HEK293 (cell line): Measurements from ENCODE around the gene CDH22.

Source experiments
- CTCF ChIP-seq: fragments of 450-650 bp; formaldehyde crosslinking; IDR thresholded peaks from 2 replicates; pipeline ENCODE4 v1.5.1; 2016; ENCODE audit warnings: missing biosample characterization, missing genetic modification characterization
- GFI1B ChIP-seq: fragments of 450-650 bp; formaldehyde crosslinking; IDR thresholded peaks from 2 replicates; pipeline ENCODE4 v1.5.1; 2016; ENCODE audit warnings: missing biosample characterization, missing genetic modification characterization
- GLI2 ChIP-seq: fragments of 450-650 bp; formaldehyde crosslinking; IDR thresholded peaks from 2 replicates; pipeline ENCODE4; 2017; ENCODE audit warnings: missing biosample characterization, missing genetic modification characterization, low read depth, borderline replicate concordance
- KLF9 ChIP-seq: fragments of 450-650 bp; formaldehyde crosslinking; IDR thresholded peaks from 2 replicates; pipeline ENCODE4 v1.5.1; 2016; ENCODE audit warnings: missing biosample characterization, missing genetic modification characterization, low read depth
- MEIS1 ChIP-seq: sonication (generic); formaldehyde crosslinking; IDR thresholded peaks from 2 replicates; pipeline ENCODE4 v1.8.1; 2022; ENCODE audit warnings: missing genetic modification reagents, mild to moderate bottlenecking, borderline replicate concordance
- PATZ1 ChIP-seq: fragments of 450-650 bp; formaldehyde crosslinking; IDR thresholded peaks from 2 replicates; pipeline ENCODE4 v1.5.1; 2016; ENCODE audit warnings: missing biosample characterization, missing genetic modification characterization
- ZBTB20 ChIP-seq: fragments of 450-650 bp; formaldehyde crosslinking; IDR thresholded peaks from 2 replicates; pipeline ENCODE4 v1.5.1; 2016; ENCODE audit warnings: missing biosample characterization, missing genetic modification characterization
- ZBTB7A ChIP-seq: fragments of 450-650 bp; formaldehyde crosslinking; IDR thresholded peaks from 2 replicates; pipeline ENCODE4 v1.5.1; 2016; ENCODE audit warnings: low read depth, missing biosample characterization, missing genetic modification characterization
- ZNF112 ChIP-seq: fragments of 450-650 bp; formaldehyde crosslinking; IDR thresholded peaks from 2 replicates; pipeline ENCODE4 v1.5.0; 2017; ENCODE audit warnings: missing biosample characterization, missing genetic modification characterization
- ZNF157 ChIP-seq: fragments of 450-650 bp; formaldehyde crosslinking; IDR thresholded peaks from 2 replicates; pipeline ENCODE4 v1.5.1; 2016; ENCODE audit warnings: missing biosample characterization, missing genetic modification characterization
- ZNF169 ChIP-seq: fragments of 450-650 bp; formaldehyde crosslinking; IDR thresholded peaks from 2 replicates; pipeline ENCODE4 v1.5.1; 2016; ENCODE audit warnings: missing biosample characterization, missing genetic modification characterization
- ZNF248 ChIP-seq: fragments of 450-650 bp; formaldehyde crosslinking; IDR thresholded peaks from 2 replicates; pipeline ENCODE4 v1.5.1; 2017; ENCODE audit warnings: missing biosample characterization, missing genetic modification characterization
- ZNF354C ChIP-seq: fragments of 450-650 bp; formaldehyde crosslinking; IDR thresholded peaks from 2 replicates; pipeline ENCODE4 v1.5.1; 2016; ENCODE audit warnings: missing biosample characterization, missing genetic modification characterization, low read depth, borderline replicate concordance
- ZNF362 ChIP-seq: fragments of 450-650 bp; formaldehyde crosslinking; IDR thresholded peaks from 2 replicates; pipeline ENCODE4 v1.5.1; 2016; ENCODE audit warnings: missing biosample characterization, missing genetic modification characterization
- ZNF473 ChIP-seq: fragments of 450-650 bp; formaldehyde crosslinking; IDR thresholded peaks from 2 replicates; pipeline ENCODE4 v1.5.1; 2017; ENCODE audit warnings: missing biosample characterization, missing genetic modification characterization
- ZNF48 ChIP-seq: fragments of 450-650 bp; formaldehyde crosslinking; IDR thresholded peaks from 2 replicates; pipeline ENCODE4 v1.5.1; 2016; ENCODE audit warnings: missing biosample characterization, missing genetic modification characterization
- ZNF518A ChIP-seq: fragments of 450-650 bp; formaldehyde crosslinking; conservative IDR thresholded peaks from 2 replicates; pipeline ENCODE4 v1.5.1; 2016; ENCODE audit warnings: low read depth, missing biosample characterization, missing genetic modification characterization
- ZNF555 ChIP-seq: fragments of 450-650 bp; formaldehyde crosslinking; conservative IDR thresholded peaks from 2 replicates; pipeline ENCODE4 v1.5.1; 2017; ENCODE audit warnings: missing biosample characterization, mild to moderate bottlenecking, missing genetic modification characterization, inconsistent platforms
- ZNF558 ChIP-seq: fragments of 450-650 bp; formaldehyde crosslinking; IDR thresholded peaks from 2 replicates; pipeline ENCODE4 v1.5.1; 2016; ENCODE audit warnings: missing biosample characterization, missing genetic modification characterization
- ZNF645 ChIP-seq: fragments of 450-650 bp; formaldehyde crosslinking; IDR thresholded peaks from 2 replicates; pipeline ENCODE4; 2016; ENCODE audit warnings: missing biosample characterization, missing genetic modification characterization
- ZNF701 ChIP-seq: fragments of 450-650 bp; formaldehyde crosslinking; IDR thresholded peaks from 2 replicates; pipeline ENCODE4 v1.5.1; 2016; ENCODE audit warnings: missing biosample characterization, missing genetic modification characterization
- ZNF768 ChIP-seq: fragments of 450-650 bp; formaldehyde crosslinking; IDR thresholded peaks from 2 replicates; pipeline ENCODE4 v1.5.1; 2018; ENCODE audit warnings: missing biosample characterization, mild to moderate bottlenecking, missing genetic modification characterization
- ZSCAN18 ChIP-seq: fragments of 450-650 bp; formaldehyde crosslinking; IDR thresholded peaks from 2 replicates; pipeline ENCODE4 v1.5.1; 2016; ENCODE audit warnings: missing biosample characterization, missing genetic modification characterization
- ZSCAN4 ChIP-seq: fragments of 450-650 bp; formaldehyde crosslinking; IDR thresholded peaks from 2 replicates; pipeline ENCODE4 v1.5.1; 2017; ENCODE audit warnings: missing biosample characterization, missing genetic modification characterization
- ZXDB ChIP-seq: fragments of 450-650 bp; formaldehyde crosslinking; IDR thresholded peaks from 2 replicates; pipeline ENCODE4 v1.5.1; 2016; ENCODE audit warnings: missing biosample characterization, missing genetic modification characterization

Gene CDH22

GRCh38 chr20:46312075-46312944, 4.0 kb upstream of the CDH22 start (continued):
- TF ChIP-seq MEIS1 (CRISPR knock-in tag) (no peak), CTCF (tag by site-specific recombination) (peak; percentile 87), ZNF768 (tag by site-specific recombination) (no peak), PATZ1 (tag by site-specific recombination) (peak; percentile 47; the same call in 1 of the 2 replicates), ZSCAN4 (tag by site-specific recombination) (no peak), ZNF701 (no peak), ZNF354C (tag by site-specific recombination) (no peak), ZBTB20 (tag by site-specific recombination) (no peak; the same call in 1 of the 2 replicates), KLF9 (tag by site-specific recombination) (no peak), ZNF558 (tag by site-specific recombination) (no peak), ZNF169 (tag by site-specific recombination) (no peak), ZSCAN18 (tag by site-specific recombination) (no peak), ZNF112 (no peak), ZBTB7A (tag by site-specific recombination) (no peak), ZNF362 (tag by site-specific recombination) (no peak), ZNF248 (no peak), ZNF518A (tag by site-specific recombination) (no peak), ZNF645 (0 out of 2 replicates have a peak, but pooled peaks have one; percentile 13), GFI1B (tag by site-specific recombination) (no peak), ZNF473 (tag by site-specific recombination) (no peak), ZXDB (tag by site-specific recombination) (no peak), ZNF555 (no peak), ZNF157 (tag by site-specific recombination) (no peak), GLI2 (no peak), ZNF48 (no peak)
